Panc1 (cell line): ENCODE measurements around the gene SULT2A1. TPM values are rescaled to one million over a fixed set of nuclear protein-coding genes. Genes with fewer than 3 reads are reported as not detected.

Source experiments
- ATAC-seq: fragments of 200-7000 bp; cut with Tn5 transposase; 2 replicates; pipeline ENCODE4 v1.9.1; 2020; ENCODE audit warnings: mild to moderate bottlenecking, moderate library complexity
- BruUV-seq: library from RNA; stranded (reverse); fragments of 400-500 nt; replicated peaks from 2 replicates; lab custom pipeline; 2021; lab: Mats Ljungman, UMichigan
- CTCF ChIA-PET: fragments of 300-600 bp; sonication (Branson Sonifier 250); formaldehyde crosslinking; loops from one replicate; lab custom pipeline; 2022; ENCODE audit warnings: antibody characterized with exemption; lab: Charles Lee
- POLR2A ChIA-PET: fragments of 300-600 bp; sonication (Branson Sonifier 250); formaldehyde crosslinking; loops from one replicate; lab custom pipeline; 2022; ENCODE audit warnings: antibody characterized with exemption; lab: Charles Lee
- DNase-seq: peaks from one replicate; pipeline ENCODE4 v3.0.0-alpha.2; 2010; ENCODE audit warnings: low read depth, low spot score
- H3K27ac ChIP-seq: 2 replicates; pipeline ENCODE4 v1.5.1; 2011; ENCODE audit warnings: mild to moderate bottlenecking, low read length, inconsistent platforms
- H3K27me3 ChIP-seq: fragments of 200-500 bp; sonication (Bioruptor generic); 2 replicates; pipeline ENCODE4 v1.6.0; 2014; ENCODE audit warnings: low read length, inconsistent platforms; ENCODE audit not compliant: control insufficient read depth, insufficient read depth
- H3K36me3 ChIP-seq: fragments of 200-500 bp; sonication (Bioruptor generic); 2 replicates; pipeline ENCODE4 v1.5.1; 2014; ENCODE audit warnings: inconsistent platforms, mild to moderate bottlenecking, low read length, moderate library complexity; ENCODE audit not compliant: control insufficient read depth, insufficient read depth
- H3K4me1 ChIP-seq: 2 replicates; pipeline ENCODE4 v1.5.1; 2011; ENCODE audit warnings: inconsistent platforms, mild to moderate bottlenecking, low read length, moderate library complexity; ENCODE audit not compliant: control insufficient read depth, insufficient read depth
- H3K4me3 ChIP-seq, 2 experiments: 2 replicates each; pipeline ENCODE4 v1.5.1; 2011 to 2012; ENCODE audit warnings: low read depth in 2 of 2, low read length in 2 of 2, mild to moderate bottlenecking in 2 of 2, inconsistent platforms in 1 of 2, moderate library complexity in 1 of 2
- H3K9me3 ChIP-seq: fragments of 200-500 bp; sonication (Bioruptor generic); 2 replicates; pipeline ENCODE4 v1.5.1; 2014; ENCODE audit warnings: low read depth, mild to moderate bottlenecking, inconsistent platforms, low read length, moderate library complexity; ENCODE audit not compliant: control insufficient read depth, insufficient read depth
- CTCF ChIP-seq: fragments of 450-650 bp; IDR thresholded peaks from 2 replicates; pipeline ENCODE4 v1.5.1; 2017; ENCODE audit warnings: mild to moderate bottlenecking
- POLR2AphosphoS5 ChIP-seq: IDR thresholded peaks from 2 replicates; pipeline ENCODE4 v1.6.1; 2012; ENCODE audit warnings: mild to moderate bottlenecking, low read depth, low read length, moderate library complexity
- REST ChIP-seq, 2 experiments: IDR thresholded peaks; 2 replicates each; pipeline ENCODE4 v1.6.1; 2011 to 2012; ENCODE audit warnings: low read depth in 2 of 2, control low read depth in 1 of 2, low read length in 1 of 2, mild to moderate bottlenecking in 1 of 2, moderate library complexity in 1 of 2; ENCODE audit not compliant: insufficient read depth in 1 of 2
- SIN3A ChIP-seq: IDR thresholded peaks from 2 replicates; pipeline ENCODE4 v1.6.1; 2012; ENCODE audit warnings: low read depth, mild to moderate bottlenecking, low read length, moderate library complexity, borderline replicate concordance; ENCODE audit not compliant: insufficient read depth
- TCF7L2 ChIP-seq: IDR thresholded peaks from 2 replicates; pipeline ENCODE4 v1.6.1; 2011; ENCODE audit warnings: mild to moderate bottlenecking, low read depth, low read length, inconsistent platforms
- in situ Hi-C: cut with HindIII; loops from 2 replicates; pipeline ENCODE4 v1.10.0; 2016; ENCODE audit warnings: low sequenced_read_pairs, low pct_unique_long_range_greater_than_20kb
- intact Hi-C: fragments of 100-400 bp; cut with micrococcal nuclease; formaldehyde crosslinking; loops from one replicate; pipeline ENCODE4 v1.10.0; 2022; ENCODE audit not compliant: unreplicated experiment
- total RNA-seq: library from RNA; stranded (reverse); gene quantifications from one replicate; pipeline ENCODE4 v1.2.1, GENCODE V29; 2021; ENCODE audit not compliant: unreplicated experiment

The SULT2A1 gene
- total RNA-seq, 1 experiment from 2014 or later = 0.18 TPM

GRCh38 chr19:47848425-47848822 is 37.7 kb downstream of the SULT2A1 start:
- intact Hi-C loops = no loop called here

GRCh38 chr19:47842941-47843340 is 43.2 kb downstream of the SULT2A1 start:
- TF ChIP-seq CTCF = no peak
- TF ChIP-seq TCF7L2 = no peak
- no peak for TF ChIP-seq SIN3A
- ChIA-PET CTCF (no interaction called here), POLR2A (no interaction called here)

More at GRCh38 chr19:47848425-47848822, 37.7 kb downstream of the SULT2A1 start:
- TF ChIP-seq TCF7L2 = no peak
- no peak for TF ChIP-seq CTCF
- no peak for TF ChIP-seq POLR2AphosphoS5
- TF ChIP-seq SIN3A = no peak
- TF ChIP-seq REST (IDR thresholded peaks at IDR 0.05; ENCODE audit: insufficient read depth in 1 of 2, low read depth in 2 of 2, low read length in 1 of 2) = no peak
- Histone ChIP-seq H3K36me3 (no peaks in the 10 kb centered on the region), H3K9me3 (no peaks in the 10 kb centered on the region), H3K4me1 (peaks cover 7% of the 10 kb centered on the region; the same call in 1 of the 2 replicates), H3K4me3 (peak overlapping the region in 1 of 2 experiments; percentile 39; a peak in 1 of 4 replicates), H3K27ac (no peak overlapping the region), H3K27me3 (no peaks in the 10 kb centered on the region)
- ChIA-PET POLR2A (no interaction called here), CTCF (interaction anchor here (0.6 kb wide), 1 partner anchor 32 kb away, joined by 3 read pairs; no protein-coding TSS in a partner anchor)
- in situ Hi-C loops = no loop called here
- no peak for DNase-seq
- BruUV-seq = no TSS peak
- ATAC-seq = no peak

More at GRCh38 chr19:47842941-47843340, 43.2 kb downstream of the SULT2A1 start:
- intact Hi-C loops (no loop called here), in situ Hi-C loops (no loop called here)
- Histone ChIP-seq H3K27me3 (no peaks in the 10 kb centered on the region), H3K4me1 (no peaks in the 10 kb centered on the region), H3K27ac (no peak overlapping the region), H3K36me3 (no peaks in the 10 kb centered on the region), H3K9me3 (no peaks in the 10 kb centered on the region), H3K4me3 (no peak overlapping the region)
- BruUV-seq = no TSS peak
- ATAC-seq (no peak), DNase-seq (no peak)
